22Rv1 (cell line): ENCODE measurements around the gene ZNF548.
"Not testable (repeated sequence)": the region's sequence is repeated elsewhere in the genome, so short reads cannot be mapped to it uniquely, and the experiment has no call there.

Source experiments
- H3K27ac ChIP-seq: fragments of 450-650 bp; 2 replicates; pipeline ENCODE4 v1.5.1; 2017
- CTCF ChIP-seq: fragments of 450-650 bp; IDR thresholded peaks from 2 replicates; pipeline ENCODE4 v1.5.1; 2017; ENCODE audit warnings: mild to moderate bottlenecking
- ZFX ChIP-seq: fragments of 450-650 bp; IDR thresholded peaks from 2 replicates; pipeline ENCODE4 v1.6.1; 2017; ENCODE audit warnings: antibody characterized with exemption, borderline replicate concordance

The ZNF548 gene

GRCh38 chr19:57357406-57357805 lies 32.2 kb upstream of the ZNF548 start:
- no peak overlapping the region for H3K27ac ChIP-seq
- TF ChIP-seq ZFX (no peak), CTCF (no peak)

- TF ChIP-seq CTCF (no peak), ZFX (no peak)
- H3K27ac ChIP-seq: no peak overlapping the region
Observed at GRCh38 chr19:57359300-57359699, 30.4 kb upstream of the ZNF548 start.

- no peak for TF ChIP-seq ZFX
- no peak for TF ChIP-seq CTCF
- peak overlapping the region; percentile 82 for H3K27ac ChIP-seq
Observed at GRCh38 chr19:57362419-57362818, 27.2 kb upstream of the ZNF548 start.

GRCh38 chr19:57362997-57363687 lies 26.5 kb upstream of the ZNF548 start, which contains the start of the genes TRAPPC2B and ZNF547:
Gene TRAPPC2B, plus strand, starts transcription at chr19:57363551. Its CDS starts 1,283 bp downstream, at chr19:57364834.
Gene ZNF547, plus strand, starts transcription at chr19:57363551. Its CDS starts 5,005 bp downstream, at chr19:57368556.
- TF ChIP-seq ZFX: no peak
- H3K27ac ChIP-seq: peak within 1 kb of the TSS; percentile 82

GRCh38 chr19:57363688-57364181 lies 25.9 kb upstream of the ZNF548 start:
- peak overlapping the region; percentile 82 for H3K27ac ChIP-seq

GRCh38 chr19:57366776-57367175 lies 22.9 kb upstream of the ZNF548 start:
- TF ChIP-seq ZFX: no peak
- no peak for TF ChIP-seq CTCF
- H3K27ac ChIP-seq: no peak overlapping the region

More at GRCh38 chr19:57363688-57364181, 25.9 kb upstream of the ZNF548 start:
- TF ChIP-seq CTCF (no peak), ZFX (no peak)

- TF ChIP-seq ZFX (no peak), CTCF (no peak)
Observed at GRCh38 chr19:57374179-57374578, 15.5 kb upstream of the ZNF548 start.

GRCh38 chr19:57374647-57375046 lies 15.0 kb upstream of the ZNF548 start:
- not testable (repeated sequence) for H3K27ac ChIP-seq

More at GRCh38 chr19:57374179-57374578, 15.5 kb upstream of the ZNF548 start:
- H3K27ac ChIP-seq: no peak overlapping the region
